ENCODE data around the gene CNTNAP2.
"Not testable (repeated sequence)": the region's sequence is repeated elsewhere in the genome, so short reads cannot be mapped to it uniquely, and the experiment has no call there.

CNTNAP2 gene

DNA sequence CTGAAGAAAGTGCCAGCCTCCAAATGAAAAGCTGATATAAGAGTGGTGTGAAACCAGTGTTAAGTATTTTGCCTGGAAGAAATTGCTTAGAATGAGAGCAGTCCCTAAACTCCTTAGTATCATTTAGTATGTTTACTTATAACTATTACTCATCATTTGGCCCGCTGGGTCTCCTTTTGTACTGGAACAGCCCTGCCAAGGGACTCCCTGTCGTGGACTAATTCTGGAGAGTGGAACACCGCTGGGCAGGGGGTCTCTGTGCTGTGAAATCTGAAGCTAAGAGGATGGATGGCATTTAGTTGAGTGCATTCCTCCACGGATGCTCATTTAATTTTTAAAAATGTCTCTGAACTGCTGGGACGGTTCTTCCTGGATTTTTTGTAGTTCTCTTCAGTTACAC lies 1584.1 kb downstream of the CNTNAP2 start:
- Mint-ChIP-seq H3K4me1 (no peaks in the 10 kb centered on the region), H3K27ac (no peak overlapping the region), H3K36me3 (no peaks in the 10 kb centered on the region), H3K4me3 (no peak overlapping the region), H3K9me3 (peaks cover 12% of the 10 kb centered on the region), H3K27me3 (no peaks in the 10 kb centered on the region)
- CTCF ChIA-PET = no interaction called here
- no peak for DNase-seq

DNA sequence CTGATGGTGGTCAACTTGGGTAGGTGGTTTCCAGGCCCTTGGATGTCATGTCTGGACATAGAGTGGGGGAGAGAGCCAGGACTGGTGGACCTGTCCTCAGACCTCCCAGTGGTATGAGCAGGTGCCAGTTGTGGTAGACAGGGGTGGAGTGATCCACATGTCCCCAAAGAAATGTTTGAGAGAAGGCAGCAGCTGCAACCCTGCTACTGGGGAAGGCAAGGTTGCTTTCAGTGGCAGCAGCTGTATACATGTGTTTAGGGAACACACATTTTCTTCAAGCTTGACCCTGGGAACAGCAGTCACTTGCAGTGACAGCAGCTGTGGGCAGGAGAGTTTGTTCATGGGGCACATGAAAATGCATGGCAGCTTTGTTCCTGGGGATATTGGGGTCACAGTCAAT lies 1591.3 kb downstream of the CNTNAP2 start:
- Mint-ChIP-seq H3K4me3 (no peak overlapping the region), H3K9me3 (peaks cover 26% of the 10 kb centered on the region), H3K27ac (no peak overlapping the region), H3K4me1 (no peaks in the 10 kb centered on the region), H3K27me3 (no peaks in the 10 kb centered on the region), H3K36me3 (no peaks in the 10 kb centered on the region)
- no peak for DNase-seq
- CTCF ChIA-PET = no interaction called here

DNA sequence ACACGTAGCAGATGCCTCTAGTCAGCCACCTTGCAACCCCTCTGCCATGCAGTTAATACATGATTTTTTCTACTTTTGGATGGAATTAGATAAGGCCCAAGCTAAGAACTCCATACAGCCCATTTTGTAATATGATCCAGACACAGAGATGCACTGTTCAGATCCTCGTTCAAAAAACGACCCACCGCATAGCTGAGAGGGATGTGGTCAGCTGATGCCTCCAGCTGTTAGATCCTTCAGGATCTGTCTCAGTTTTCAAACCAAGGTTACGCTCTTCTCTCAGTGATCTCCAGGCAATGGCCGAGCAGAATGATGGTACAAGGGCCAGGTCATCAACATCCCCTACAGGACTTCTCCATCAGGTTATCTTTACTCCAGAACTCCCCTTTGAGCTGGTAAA lies 1592.3 kb downstream of the CNTNAP2 start:
- peaks cover 27% of the 10 kb centered on the region for H3K9me3 Mint-ChIP-seq
- H3K36me3 Mint-ChIP-seq = no peaks in the 10 kb centered on the region
- H3K4me3 Mint-ChIP-seq = no peak overlapping the region
- CTCF ChIA-PET = no interaction called here
- DNase-seq = no peak
- no peaks in the 10 kb centered on the region for H3K27me3 Mint-ChIP-seq
- no peak overlapping the region for H3K27ac Mint-ChIP-seq
- H3K4me1 Mint-ChIP-seq = no peaks in the 10 kb centered on the region

DNA sequence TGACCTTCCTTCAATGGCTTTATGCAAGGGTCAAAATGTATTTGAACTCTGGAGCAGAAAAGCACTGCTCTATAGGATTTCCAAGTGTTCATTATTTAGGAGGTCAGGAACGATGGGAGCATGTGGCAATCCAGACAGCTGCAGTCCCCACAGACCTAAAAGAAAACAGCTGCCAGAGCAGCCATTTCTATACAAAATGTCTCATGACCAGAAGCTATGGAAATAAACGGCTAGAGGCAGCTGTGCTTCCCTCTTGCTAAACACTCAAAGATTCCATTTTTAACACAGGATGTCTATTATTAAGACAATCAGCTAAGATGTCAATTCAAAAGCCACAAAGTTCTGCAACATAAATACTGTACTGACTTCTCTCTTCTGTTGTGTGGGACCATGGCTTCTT lies 1594.8 kb downstream of the CNTNAP2 start:
- H3K36me3 Mint-ChIP-seq = no peaks in the 10 kb centered on the region
- no peaks in the 10 kb centered on the region for H3K4me1 Mint-ChIP-seq
- CTCF ChIA-PET = no interaction called here
- peaks cover 26% of the 10 kb centered on the region for H3K9me3 Mint-ChIP-seq
- no peak for DNase-seq
- no peak overlapping the region for H3K27ac Mint-ChIP-seq
- no peak overlapping the region for H3K4me3 Mint-ChIP-seq
- no peaks in the 10 kb centered on the region for H3K27me3 Mint-ChIP-seq

DNA sequence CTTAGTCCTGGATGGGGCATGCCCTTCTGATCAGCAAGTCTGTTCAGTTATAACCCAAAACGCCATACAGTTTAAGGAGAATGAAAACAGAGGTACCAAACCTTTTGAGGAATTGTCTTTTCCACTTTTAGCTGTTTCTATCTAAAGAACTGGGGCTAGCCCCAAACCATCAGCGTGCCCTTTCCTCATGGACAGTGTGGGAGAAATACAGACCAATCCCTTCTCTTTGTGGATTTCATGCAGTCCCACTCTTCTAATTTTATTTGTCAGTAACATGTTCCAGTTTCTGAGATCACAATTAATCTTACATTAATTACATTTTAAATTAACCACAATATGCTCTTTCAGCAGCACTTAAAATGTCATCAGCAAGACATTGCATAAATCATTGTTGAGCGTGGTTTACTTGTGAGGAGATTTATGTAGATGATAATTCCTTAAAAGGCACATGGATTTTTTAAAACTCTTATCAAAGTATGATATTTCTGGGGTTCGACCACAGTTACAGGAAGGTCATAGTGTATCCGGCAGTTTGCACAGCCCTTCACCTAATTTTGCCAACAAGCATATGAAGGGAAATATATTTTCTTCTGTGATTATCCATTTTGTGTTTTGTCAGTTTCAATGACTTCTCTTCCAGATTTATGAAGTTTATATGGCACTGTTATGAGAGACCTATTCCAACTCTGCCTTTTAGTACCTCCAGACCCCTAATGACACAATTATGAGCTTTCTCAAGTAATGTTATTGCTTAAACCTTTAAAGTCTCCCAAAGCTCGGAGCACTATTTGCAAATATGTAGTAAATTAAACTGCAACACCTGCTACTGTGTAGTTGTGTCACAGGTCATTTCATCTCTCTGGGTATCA lies 1605.6 kb downstream of the CNTNAP2 start:
- Mint-ChIP-seq H3K36me3 (no peaks in the 10 kb centered on the region), H3K4me3 (no peak overlapping the region), H3K9me3 (peaks cover 3% of the 10 kb centered on the region), H3K27ac (no peak overlapping the region), H3K4me1 (no peaks in the 10 kb centered on the region), H3K27me3 (no peaks in the 10 kb centered on the region)
- CTCF ChIA-PET = no interaction called here
- DNase-seq = no peak

DNA sequence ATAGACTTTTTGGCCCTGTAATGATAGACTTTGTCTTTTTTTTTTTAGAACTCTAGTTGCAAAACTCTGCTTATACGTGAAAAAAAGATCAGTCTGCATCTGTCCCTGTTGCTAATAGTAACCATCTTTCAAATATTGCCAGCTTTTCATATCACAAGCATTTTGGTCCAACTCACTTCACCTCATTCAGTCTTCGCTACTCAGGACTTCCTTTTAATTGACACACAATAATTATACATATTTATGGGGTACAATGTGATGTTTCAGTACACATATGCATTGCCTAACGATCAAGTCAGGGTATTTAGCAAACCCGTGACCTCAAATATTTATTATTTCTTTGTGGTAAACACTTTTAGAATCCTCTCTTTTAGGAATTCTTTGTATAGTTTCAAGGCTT lies 1606.9 kb downstream of the CNTNAP2 start:
- no peaks in the 10 kb centered on the region for H3K4me1 Mint-ChIP-seq
- no peak overlapping the region for H3K4me3 Mint-ChIP-seq
- DNase-seq = no peak
- H3K9me3 Mint-ChIP-seq = peaks cover 3% of the 10 kb centered on the region
- CTCF ChIA-PET = no interaction called here
- no peaks in the 10 kb centered on the region for H3K27me3 Mint-ChIP-seq
- no peak overlapping the region for H3K27ac Mint-ChIP-seq
- H3K36me3 Mint-ChIP-seq = no peaks in the 10 kb centered on the region

DNA sequence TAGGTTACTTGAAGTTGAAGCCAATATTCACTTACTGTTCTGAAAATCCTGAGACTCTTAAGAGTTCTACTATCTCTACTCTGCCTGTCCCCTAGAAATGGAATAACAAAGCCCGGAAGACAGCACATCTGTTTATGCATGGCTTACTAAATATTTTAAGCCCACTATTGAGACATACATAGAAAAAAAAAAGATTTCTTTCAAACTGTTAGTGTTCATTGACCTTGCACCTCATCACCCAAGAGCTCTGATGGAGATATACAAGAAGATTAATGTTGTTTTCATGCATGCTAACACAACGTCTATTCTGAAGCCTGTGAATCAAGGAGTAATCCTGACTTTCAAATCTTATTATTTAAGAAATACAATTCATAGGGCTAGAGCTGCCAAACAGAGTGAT lies 1614.7 kb downstream of the CNTNAP2 start:
- Mint-ChIP-seq H3K4me3 (no peak overlapping the region), H3K27me3 (no peaks in the 10 kb centered on the region), H3K27ac (no peak overlapping the region), H3K36me3 (no peaks in the 10 kb centered on the region), H3K9me3 (peaks cover 15% of the 10 kb centered on the region), H3K4me1 (no peaks in the 10 kb centered on the region)
- CTCF ChIA-PET = no interaction called here
- DNase-seq = no peak

DNA sequence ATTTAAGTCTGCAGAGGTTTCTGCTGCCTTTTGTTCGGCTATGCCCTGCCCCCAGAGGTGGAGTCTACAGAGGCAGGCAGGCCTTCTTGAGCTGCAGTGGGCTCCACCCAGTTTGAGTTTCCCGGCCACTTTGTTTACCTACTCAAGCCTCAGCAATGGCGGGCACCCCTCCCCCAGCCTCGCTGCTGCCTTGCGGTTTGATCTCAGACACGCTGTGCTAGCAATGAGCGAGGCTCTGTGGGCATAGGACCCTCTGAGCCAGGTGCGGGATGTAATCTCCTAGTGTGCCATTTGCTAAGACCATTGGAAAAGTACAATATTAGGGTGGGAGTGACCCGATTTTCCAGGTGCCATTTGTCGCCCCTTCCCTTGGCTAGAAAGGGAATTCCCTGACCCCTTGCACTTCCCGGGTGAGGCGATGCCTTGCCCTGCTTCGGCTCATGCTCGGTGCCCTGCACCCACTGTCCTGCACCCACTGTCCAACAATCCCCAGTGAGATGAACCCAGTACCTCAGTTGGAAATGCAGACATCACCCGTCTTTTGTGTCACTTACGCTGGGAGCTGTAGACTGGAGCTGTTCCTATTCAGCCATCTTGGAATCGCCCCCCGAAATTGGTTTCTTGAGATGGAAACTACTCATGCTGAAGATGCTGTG lies 1621.1 kb downstream of the CNTNAP2 start:
- H3K27me3 Mint-ChIP-seq, H3K9me3 Mint-ChIP-seq, CTCF ChIA-PET, H3K4me1 Mint-ChIP-seq, H3K4me3 Mint-ChIP-seq, DNase-seq, H3K36me3 Mint-ChIP-seq, H3K27ac Mint-ChIP-seq: not testable (repeated sequence)

DNA sequence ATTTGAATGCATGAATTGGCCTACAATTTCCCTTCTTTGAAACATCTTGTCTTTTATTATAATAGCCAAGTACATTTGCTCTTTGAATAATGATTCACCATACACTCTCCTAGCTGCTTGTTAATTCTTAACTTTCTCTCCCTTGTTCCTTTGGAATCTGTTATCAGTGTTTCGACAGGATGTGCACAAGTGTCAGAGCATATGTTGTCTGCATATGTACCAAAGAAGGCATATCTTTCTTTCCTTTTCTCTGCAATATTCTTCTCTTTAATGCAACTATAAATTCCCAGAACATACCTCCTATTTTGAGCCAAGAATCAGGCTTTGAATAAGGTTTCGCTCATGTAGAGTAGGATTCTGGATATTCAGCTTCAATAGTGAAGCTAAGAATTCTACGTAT lies 1625.7 kb downstream of the CNTNAP2 start:
- H3K9me3 Mint-ChIP-seq = peaks cover 7% of the 10 kb centered on the region
- CTCF ChIA-PET = no interaction called here
- no peaks in the 10 kb centered on the region for H3K4me1 Mint-ChIP-seq
- H3K27me3 Mint-ChIP-seq = no peaks in the 10 kb centered on the region
- no peak for DNase-seq
- H3K36me3 Mint-ChIP-seq = no peaks in the 10 kb centered on the region
- no peak overlapping the region for H3K27ac Mint-ChIP-seq
- no peak overlapping the region for H3K4me3 Mint-ChIP-seq

DNA sequence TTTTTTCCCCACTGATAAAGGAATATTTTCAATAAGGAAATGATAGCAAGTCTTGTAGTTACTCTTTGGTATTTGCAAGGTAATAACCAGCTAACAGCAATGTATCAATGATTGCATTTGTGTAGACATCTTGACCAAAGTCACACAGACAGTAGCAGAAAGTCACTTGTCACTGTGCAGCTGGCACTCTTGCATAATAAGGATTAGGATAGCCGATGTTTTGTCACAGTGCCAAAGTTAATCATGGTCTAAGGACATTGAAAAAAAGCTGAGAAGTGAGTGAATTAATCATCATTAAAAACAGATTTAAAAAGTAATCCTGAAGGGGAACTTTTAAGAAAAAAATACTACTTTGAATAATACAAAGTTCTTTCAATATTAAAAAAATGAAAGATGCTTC lies 1639.7 kb downstream of the CNTNAP2 start:
- no peaks in the 10 kb centered on the region for H3K36me3 Mint-ChIP-seq
- no peaks in the 10 kb centered on the region for H3K9me3 Mint-ChIP-seq
- no peak overlapping the region for H3K27ac Mint-ChIP-seq
- no peaks in the 10 kb centered on the region for H3K4me1 Mint-ChIP-seq
- no peak for DNase-seq
- H3K4me3 Mint-ChIP-seq = no peak overlapping the region
- CTCF ChIA-PET = interaction anchor here (0.9 kb wide), 1 partner anchor 13 kb away, joined by 3 read pairs; no protein-coding TSS in a partner anchor
- H3K27me3 Mint-ChIP-seq = no peaks in the 10 kb centered on the region

DNA sequence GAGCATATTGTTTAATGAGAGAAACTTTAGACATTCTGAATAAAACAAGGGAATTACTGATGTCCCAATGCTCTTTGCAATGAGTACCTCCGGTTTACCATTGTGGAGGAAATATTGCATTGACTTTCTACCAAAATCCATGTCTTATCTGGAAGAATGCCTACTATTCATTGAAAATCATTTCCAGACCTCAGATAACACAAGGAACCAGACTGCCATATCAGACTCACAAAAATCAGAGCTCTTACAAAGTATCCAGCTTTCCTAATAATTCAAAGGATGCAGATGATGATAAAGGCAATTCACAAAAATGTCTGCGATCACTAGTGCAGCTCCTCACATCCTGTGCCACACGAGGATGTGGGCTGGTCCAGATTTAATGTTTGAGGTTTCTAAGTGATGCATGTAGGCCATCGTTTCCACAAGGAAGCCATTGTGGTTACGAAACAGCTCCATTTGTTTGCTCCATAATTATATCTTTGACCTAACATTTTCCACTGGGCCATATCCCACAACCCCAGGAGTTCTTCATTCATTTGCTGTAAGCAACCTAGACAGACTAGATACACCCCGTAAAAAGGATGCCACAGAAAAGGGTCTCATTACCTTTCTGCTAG lies 1642.8 kb downstream of the CNTNAP2 start:
- no peak overlapping the region for H3K27ac Mint-ChIP-seq
- CTCF ChIA-PET = no interaction called here
- DNase-seq = no peak
- H3K36me3 Mint-ChIP-seq = no peaks in the 10 kb centered on the region
- H3K4me3 Mint-ChIP-seq = no peak overlapping the region
- no peaks in the 10 kb centered on the region for H3K27me3 Mint-ChIP-seq
- H3K4me1 Mint-ChIP-seq = no peaks in the 10 kb centered on the region
- peaks cover 2% of the 10 kb centered on the region for H3K9me3 Mint-ChIP-seq

DNA sequence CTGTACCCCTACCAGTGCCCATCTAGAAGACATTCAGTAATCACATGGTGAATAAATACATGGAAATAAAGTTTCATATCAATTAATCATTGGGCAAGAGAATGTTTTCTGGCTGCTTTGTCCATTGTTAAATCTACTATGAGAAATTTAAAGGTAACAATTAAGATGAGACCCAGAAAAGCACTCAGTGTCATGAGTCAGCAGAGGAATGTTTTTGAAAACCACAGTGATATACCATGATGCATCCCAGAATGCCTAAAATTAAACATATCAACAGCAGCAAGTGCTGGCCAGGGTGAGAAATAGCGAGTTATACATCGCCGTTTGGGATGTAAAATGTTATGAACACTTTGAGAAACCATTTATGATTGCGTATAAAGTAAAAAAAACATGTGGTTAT lies 1648.7 kb downstream of the CNTNAP2 start:
- H3K9me3 Mint-ChIP-seq = peaks cover 2% of the 10 kb centered on the region
- CTCF ChIA-PET = no interaction called here
- no peaks in the 10 kb centered on the region for H3K36me3 Mint-ChIP-seq
- H3K27ac Mint-ChIP-seq = no peak overlapping the region
- H3K4me1 Mint-ChIP-seq = no peaks in the 10 kb centered on the region
- H3K27me3 Mint-ChIP-seq = no peaks in the 10 kb centered on the region
- H3K4me3 Mint-ChIP-seq = no peak overlapping the region
- no peak for DNase-seq

DNA sequence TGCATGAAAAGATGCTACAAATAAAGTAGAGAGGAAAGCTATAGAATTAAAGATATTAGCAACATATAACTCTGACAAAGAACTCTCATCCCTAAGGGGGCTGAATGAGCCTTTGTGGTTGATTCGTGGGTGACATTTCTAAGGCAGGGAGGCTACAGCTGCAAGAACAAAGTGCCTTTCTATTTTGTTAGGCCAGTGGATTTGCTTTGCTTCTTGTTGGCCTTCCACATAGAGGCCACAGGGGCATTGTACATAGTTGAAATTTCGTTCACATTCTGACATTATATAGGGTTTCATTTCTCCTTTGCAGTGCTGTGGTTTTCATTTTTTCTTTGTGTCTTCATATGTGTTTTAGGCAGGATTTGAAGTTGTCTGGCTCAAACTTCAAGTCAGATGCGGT lies 1654.7 kb downstream of the CNTNAP2 start:
- Mint-ChIP-seq H3K36me3 (no peaks in the 10 kb centered on the region), H3K9me3 (no peaks in the 10 kb centered on the region), H3K4me1 (no peaks in the 10 kb centered on the region), H3K27ac (no peak overlapping the region), H3K4me3 (no peak overlapping the region), H3K27me3 (no peaks in the 10 kb centered on the region)
- CTCF ChIA-PET = no interaction called here
- no peak for DNase-seq

DNA sequence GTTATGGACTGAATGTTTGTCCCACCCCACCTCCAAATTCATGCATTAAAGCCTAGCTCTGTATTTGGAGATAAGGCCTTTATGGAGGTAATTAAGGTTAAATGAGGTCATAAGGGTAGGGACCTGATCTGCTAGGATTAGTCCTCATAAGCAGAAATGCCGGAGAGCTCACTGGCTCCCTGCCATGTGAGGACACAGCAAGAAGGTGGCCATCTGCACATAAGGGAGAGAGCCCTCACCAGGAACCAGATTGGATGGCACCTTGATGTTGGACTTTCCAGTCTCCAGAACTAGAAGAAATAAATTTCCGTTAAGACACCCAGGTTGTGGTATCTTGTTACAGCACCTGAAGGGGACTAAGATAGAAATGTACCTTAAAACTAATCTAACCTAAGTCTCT lies 1657.9 kb downstream of the CNTNAP2 start:
- Mint-ChIP-seq H3K4me3 (no peak overlapping the region), H3K36me3 (no peaks in the 10 kb centered on the region), H3K27ac (no peak overlapping the region), H3K9me3 (no peaks in the 10 kb centered on the region), H3K4me1 (no peaks in the 10 kb centered on the region), H3K27me3 (no peaks in the 10 kb centered on the region)
- no peak for DNase-seq
- CTCF ChIA-PET = no interaction called here
